K562 (cell line): ENCODE results near the gene KCNAB1. TPM values are rescaled to one million over a fixed set of nuclear protein-coding genes. Genes with fewer than 3 reads are reported as not detected.

Experiments used
- ATAC-seq: fragments of 200-7000 bp; cut with Tn5 transposase; 3 replicates; pipeline ENCODE4 v1.9.1; 2020; ENCODE audit warnings: moderate library complexity
- BruUV-seq: library from RNA; stranded (reverse); fragments of 400-500 nt; replicated peaks from 2 replicates; lab custom pipeline; 2021; lab: Mats Ljungman, UMichigan
- CTCF ChIA-PET: fragments of 300-600 bp; formaldehyde crosslinking; extraction: SDS; loops from one replicate; lab custom pipeline; 2021; ENCODE audit warnings: low intra/inter-chr PET ratio; lab: Yijun Ruan, JAX
- POLR2A ChIA-PET: fragments of 300-600, 350-650 bp; sonication (Branson Sonifier 250); formaldehyde crosslinking; extraction: SDS; loops from one replicate; lab custom pipeline; 2021; ENCODE audit warnings: antibody characterized with exemption, inconsistent platforms; lab: Yijun Ruan, JAX
- DNase-seq, 4 experiments: peaks; one replicate each; pipeline versions ENCODE4 v3.0.0 to v3.0.0-alpha.2; 2011 to 2018; ENCODE audit warnings: low spot score in 3 of 4, mixed read lengths in 3 of 4; ENCODE audit errors: extremely low read depth in 1 of 4
- FAIRE-seq: peaks from 2 replicates; lab custom pipeline; 2011; peaks lifted over from hg19 to GRCh38; lab: Jason Lieb, UNC
- H2AFZ ChIP-seq: 2 replicates; pipeline ENCODE4 v1.6.0; 2011; ENCODE audit warnings: low read depth, low read length, control low read depth, inconsistent platforms
- H3K27ac ChIP-seq: fragments of 200-600 bp; 3 replicates; pipeline ENCODE4 v1.8.0; 2011; ENCODE audit warnings: low read depth, mild to moderate bottlenecking, control low read depth, inconsistent platforms, low read length, moderate library complexity, mixed read lengths; ENCODE audit errors: extremely low read depth
- H3K27me3 ChIP-seq, 2 experiments: fragments of 300-600 bp in 1 of 2; 2 replicates in 1 of 2; 3 replicates in 1 of 2; pipeline versions ENCODE4 v1.6.0 to v1.8.0; 2011; ENCODE audit warnings: inconsistent platforms in 2 of 2, low read length in 2 of 2, mild to moderate bottlenecking in 1 of 2, mixed read lengths in 1 of 2, moderate library complexity in 1 of 2; ENCODE audit not compliant: control insufficient read depth in 2 of 2, insufficient read depth in 2 of 2
- H3K36me3 ChIP-seq: fragments of 300-600 bp; 3 replicates; pipeline ENCODE4 v1.8.0; 2011; ENCODE audit warnings: mild to moderate bottlenecking, low read length, inconsistent platforms; ENCODE audit not compliant: control insufficient read depth, insufficient read depth
- H3K4me1 ChIP-seq, 2 experiments: fragments of 200-600 bp in 1 of 2; replicated peaks in 1 of 2; 2 replicates in 1 of 2; 3 replicates in 1 of 2; pipeline versions ENCODE4 v1.5.1 to v1.8.0; 2011; ENCODE audit warnings: inconsistent platforms in 2 of 2, low read length in 2 of 2, mild to moderate bottlenecking in 1 of 2, mixed read lengths in 1 of 2, moderate library complexity in 1 of 2; ENCODE audit not compliant: control insufficient read depth in 2 of 2, insufficient read depth in 2 of 2
- H3K4me2 ChIP-seq: 2 replicates; pipeline ENCODE4 v1.6.1; 2011; ENCODE audit warnings: low read length, control low read depth, inconsistent platforms, mixed read lengths; ENCODE audit not compliant: insufficient read depth
- H3K4me3 ChIP-seq: fragments of 200-600 bp; sonication (generic), shearing (Covaris generic); 2 replicates; pipeline ENCODE4 v1.5.1; 2016; ENCODE audit warnings: control low read depth, inconsistent platforms
- H3K79me2 ChIP-seq: fragments of 200-600 bp; 3 replicates; pipeline ENCODE4 v1.8.0; 2011; ENCODE audit warnings: low read length, inconsistent platforms; ENCODE audit not compliant: control insufficient read depth, insufficient read depth
- H3K9ac ChIP-seq, 2 experiments: 2 replicates each; pipeline versions ENCODE4 v1.6.0 to v1.6.1; 2011; ENCODE audit warnings: low read depth in 2 of 2, low read length in 2 of 2, control low read depth in 1 of 2, inconsistent platforms in 1 of 2, mild to moderate bottlenecking in 1 of 2, mixed read lengths in 1 of 2; ENCODE audit not compliant: insufficient read depth in 1 of 2
- H3K9me1 ChIP-seq: one replicate; pipeline ENCODE4 v1.6.0; 2011; ENCODE audit warnings: inconsistent platforms, mild to moderate bottlenecking, low read length, moderate library complexity; ENCODE audit not compliant: control insufficient read depth, insufficient read depth
- H3K9me3 ChIP-seq: replicated peaks from 2 replicates; pipeline ENCODE4 v1.5.1; 2011; ENCODE audit warnings: low read depth, low read length, inconsistent platforms; ENCODE audit not compliant: control insufficient read depth, insufficient read depth
- H4K20me1 ChIP-seq: replicated peaks from 2 replicates; pipeline ENCODE4 v1.6.1; 2011; ENCODE audit warnings: low read length, inconsistent platforms, mixed read lengths; ENCODE audit not compliant: control insufficient read depth, insufficient read depth
- CBFA2T3 ChIP-seq: fragments of 450-650 bp; IDR thresholded peaks from 2 replicates; pipeline ENCODE4 v1.6.1; 2017
- CTCF ChIP-seq, 3 experiments: IDR thresholded peaks in 2 of 3; conservative IDR thresholded peaks in 1 of 3; 2 replicates each; pipeline ENCODE4 v1.5.1; 2011 to 2012; ENCODE audit warnings: low read length in 3 of 3, mild to moderate bottlenecking in 3 of 3, control low read depth in 2 of 3, improper control_type of control experiment in 1 of 3, inconsistent platforms in 1 of 3, low read depth in 1 of 3, mixed read lengths in 1 of 3, moderate library complexity in 1 of 3; ENCODE audit not compliant: insufficient read depth in 2 of 3
- DLX4 ChIP-seq: fragments of 250-450 bp; sonication (Bioruptor Pico); IDR thresholded peaks from 2 replicates; pipeline ENCODE4 v1.6.1; 2021; ENCODE audit warnings: mild to moderate bottlenecking
- E2F1 ChIP-seq: sonication (generic); formaldehyde crosslinking; IDR thresholded peaks from 2 replicates; pipeline ENCODE4 v1.8.1; 2023; ENCODE audit warnings: mild to moderate bottlenecking, missing genetic modification reagents, moderate library complexity
- KDM1A ChIP-seq, 2 experiments: fragments of 450-650 bp; IDR thresholded peaks; 2 replicates each; pipeline ENCODE4 v1.6.1; 2016; ENCODE audit warnings: mild to moderate bottlenecking in 2 of 2
- LEF1 ChIP-seq: fragments of 450-650 bp; IDR thresholded peaks from 2 replicates; pipeline ENCODE4 v1.6.1; 2016; ENCODE audit warnings: mild to moderate bottlenecking
- NR0B1 ChIP-seq: fragments of 450-650 bp; IDR thresholded peaks from one replicate; pipeline ENCODE4 v1.6.1; 2018; ENCODE audit warnings: mild to moderate bottlenecking, moderate library complexity; ENCODE audit not compliant: partially characterized antibody
- POLR2A ChIP-seq: fragments of 450-650 bp; conservative IDR thresholded peaks from 2 replicates; pipeline ENCODE4 v1.6.1; 2016
- SMARCA5 ChIP-seq: fragments of 450-650 bp; IDR thresholded peaks from 2 replicates; pipeline ENCODE4 v1.6.1; 2016
- SUPT5H ChIP-seq: fragments of 450-650 bp; IDR thresholded peaks from 2 replicates; pipeline ENCODE4 v1.6.1; 2016
- ZBTB33 ChIP-seq: sonication (generic); formaldehyde crosslinking; IDR thresholded peaks from 2 replicates; pipeline ENCODE4 v1.8.1; 2023; ENCODE audit warnings: mild to moderate bottlenecking, missing genetic modification reagents
- ZFX ChIP-seq: sonication (generic); formaldehyde crosslinking; IDR thresholded peaks from 2 replicates; pipeline ENCODE4 v1.8.0; 2022; ENCODE audit warnings: mild to moderate bottlenecking, missing genetic modification reagents, moderate library complexity
- WGBS: fragments of 100-300 bp; shearing (Covaris generic); methylation state at CpG from one replicate; pipeline ENCODE4 v1.1.6; 2016; ENCODE audit warnings: low coverage, mixed read lengths; ENCODE audit not compliant: insufficient coverage; ENCODE audit errors: missing lambda C conversion rate; 5-methylcytosine and 5-hydroxymethylcytosine counted together
- in situ Hi-C: fragments of 300-500 bp; cut with MboI; formaldehyde crosslinking; loops from 4 replicates; pipeline ENCODE4 v1.15.0; 2018; ENCODE audit warnings: inconsistent platforms, mixed read lengths
- intact Hi-C: fragments of 100-400 bp; cut with micrococcal nuclease; formaldehyde crosslinking; loops from 2 replicates; pipeline ENCODE4 v1.14.2; 2022
- polyA plus RNA-seq, 8 experiments: library from polyadenylated mRNA; depleted of rRNA in 4 of 8; stranded (reverse) in 5 of 8; unstranded in 3 of 8; fragments of >200 nt; fragmentation: Nextera tagmentation in 2 of 8; fragmentation: Illumina TruSeq in 1 of 8; extraction: Ambion mirVana in 2 of 8; extraction: Trizol in 1 of 8; gene quantifications; 2 replicates each; pipeline versions ENCODE4 v1.2.1 to v1.2.3, GENCODE V29; 2011 to 2014; ENCODE audit warnings: inconsistent platforms in 1 of 8, missing spikeins in 1 of 8
- total RNA-seq, 7 experiments: library from RNA; depleted of rRNA in 6 of 7; stranded (reverse); fragments of >200 nt in 6 of 7; fragmentation: Illumina TruSeq in 2 of 7; extraction: Trizol in 2 of 7; gene quantifications; 2 replicates each; pipeline versions ENCODE4 v1.2.1 to v1.2.3, GENCODE V29; 2011 to 2021; ENCODE audit warnings: low replicate concordance in 1 of 7

KCNAB1 gene
- total and polyA plus RNA-seq, 9 of the 15 experiments (the other 6 are each of a cell fraction or from before 2014, with no cell fraction given) = 0.14 to 1.2 (median 0.51) TPM

GRCh38 chr3:156535162-156535627, 414.8 kb downstream of the KCNAB1 start (continued):
- TF ChIP-seq CTCF (IDR thresholded peaks at IDR 0.05 in 2 of 3, conservative IDR thresholded peaks at IDR 0.05 in 1 of 3; ENCODE audit: insufficient read depth in 2 of 3, low read depth in 1 of 3, low read length in 3 of 3) (peak; percentile 22 to 48 (median 42); a peak in 4 of 6 replicates), NR0B1 (no peak), ZFX (CRISPR knock-in tag) (no peak), CBFA2T3 (peak; percentile 45; the same call in 1 of the 2 replicates), KDM1A (IDR thresholded peaks at IDR 0.05) (no peak), LEF1 (no peak)
- TF ChIP-seq, all 486 proteins: peak for 25

- H3K4me2 ChIP-seq = no peak overlapping the region
- H3K79me2 ChIP-seq = no peaks in the 10 kb centered on the region
- in situ Hi-C loops = loop anchor here (25.0 kb wide), 1 partner anchor 602 kb away; no protein-coding TSS in a partner anchor
- ATAC-seq (peak; percentile 8; the same call in 2 of the 3 replicates), FAIRE-seq (no peak), DNase-seq (no peak)
- WGBS = 88% methylated on average over 2 of the region's 2 CpGs
- intact Hi-C loops = loop anchor here (1.0 to 5.0 kb wide), 3 partner anchors 139 to 602 kb away; partner anchors contain the start of gene TIPARP
- H3K9me3 ChIP-seq = no peaks in the 10 kb centered on the region
- no peaks in the 10 kb centered on the region; a peak in 1 of 5 replicates for H3K4me1 ChIP-seq
- no peaks in the 10 kb centered on the region for H3K27me3 ChIP-seq
- CTCF ChIA-PET = interaction anchor here (1.8 kb wide), 1 partner anchor 137 kb away, joined by 8 read pairs; no protein-coding TSS in a partner anchor
- H3K4me3 ChIP-seq = no peak overlapping the region
- H3K27ac ChIP-seq = no peak overlapping the region
- peaks cover 30% of the 10 kb centered on the region for H3K36me3 ChIP-seq
- no peak overlapping the region for H2AFZ ChIP-seq
- no peak overlapping the region for H3K9ac ChIP-seq
- no peaks in the 10 kb centered on the region for H3K9me1 ChIP-seq
- H4K20me1 ChIP-seq = 0 out of 2 replicates have a peak, but pooled peaks cover 5% of the 10 kb centered on the region
- BruUV-seq = no TSS peak
- POLR2A ChIA-PET = interaction anchor here (0.5 to 2.8 kb wide), 11 partner anchors 8 to 529 kb away, joined by 3 to 10 read pairs (median 3); partner anchors contain the start of genes SSR3 and TIPARP
- TF ChIP-seq POLR2A (peak; percentile 55; the same call in 1 of the 2 replicates), SUPT5H (0 out of 2 replicates have a peak, but pooled peaks have one; percentile 43), DLX4 (no peak), ZBTB33 (CRISPR knock-in tag) (no peak), SMARCA5 (0 out of 2 replicates have a peak, but pooled peaks have one; percentile 4), E2F1 (no peak)
Observed at GRCh38 chr3:156535798-156536197, 415.4 kb downstream of the KCNAB1 start.
